ENCODE data around the gene WNK2.
"Not testable (repeated sequence)": the region's sequence is repeated elsewhere in the genome, so short reads cannot be mapped to it uniquely, and the experiment has no call there.

WNK2 gene

GRCh38 chr9:93319301-93319991, 135.5 kb downstream of the WNK2 start:
- DNase-seq = no peak

GRCh38 chr9:93319992-93320500, 136.1 kb downstream of the WNK2 start:
- no peak for DNase-seq

GRCh38 chr9:93320591-93321219, 136.8 kb downstream of the WNK2 start:
- no peak for DNase-seq

GRCh38 chr9:93321220-93321610, 137.3 kb downstream of the WNK2 start:
- DNase-seq = no peak

GRCh38 chr9:93323446-93323954, 139.6 kb downstream of the WNK2 start:
- DNase-seq = not testable (repeated sequence)

- DNase-seq = no peak
Observed at GRCh38 chr9:93324191-93324834, 140.4 kb downstream of the WNK2 start.

- no peak for DNase-seq
Observed at GRCh38 chr9:93325307-93326035, 141.5 kb downstream of the WNK2 start.

GRCh38 chr9:93326056-93326455, 142.1 kb downstream of the WNK2 start:
- no peak for DNase-seq

GRCh38 chr9:93326654-93327053, 142.7 kb downstream of the WNK2 start:
- no peak for DNase-seq

- no peak for DNase-seq
Observed at GRCh38 chr9:93329629-93330280, 145.8 kb downstream of the WNK2 start.

GRCh38 chr9:93332317-93332716, 148.4 kb downstream of the WNK2 start:
- DNase-seq = no peak

GRCh38 chr9:93336720-93337119, 152.8 kb downstream of the WNK2 start:
- no peak for DNase-seq

GRCh38 chr9:93338196-93338595, 154.3 kb downstream of the WNK2 start:
- not testable (repeated sequence) for DNase-seq

GRCh38 chr9:93340091-93340490, 156.2 kb downstream of the WNK2 start:
- no peak for DNase-seq

GRCh38 chr9:93341820-93342219, 157.9 kb downstream of the WNK2 start:
- DNase-seq = not testable (repeated sequence)

- DNase-seq = not testable (repeated sequence)
Observed at GRCh38 chr9:93342428-93342827, 158.5 kb downstream of the WNK2 start.

GRCh38 chr9:93343663-93344062, 159.7 kb downstream of the WNK2 start:
- DNase-seq = no peak

GRCh38 chr9:93345643-93346230, 161.8 kb downstream of the WNK2 start:
- no peak for DNase-seq

GRCh38 chr9:93346231-93347112, 162.5 kb downstream of the WNK2 start:
- DNase-seq = no peak

GRCh38 chr9:93347371-93347975, 163.5 kb downstream of the WNK2 start:
- DNase-seq = not testable (repeated sequence)

All from NCI-H1436 treated with DMSO at 0.1 percent for 48 hours (cell line).